Measurements from ENCODE around the gene SYT7. TPM values are rescaled to one million over a fixed set of nuclear protein-coding genes. Genes with fewer than 3 reads are reported as not detected.

SYT7 gene
- total RNA-seq, 1 donor from 2014 or later, result 3.4 TPM

DNA sequence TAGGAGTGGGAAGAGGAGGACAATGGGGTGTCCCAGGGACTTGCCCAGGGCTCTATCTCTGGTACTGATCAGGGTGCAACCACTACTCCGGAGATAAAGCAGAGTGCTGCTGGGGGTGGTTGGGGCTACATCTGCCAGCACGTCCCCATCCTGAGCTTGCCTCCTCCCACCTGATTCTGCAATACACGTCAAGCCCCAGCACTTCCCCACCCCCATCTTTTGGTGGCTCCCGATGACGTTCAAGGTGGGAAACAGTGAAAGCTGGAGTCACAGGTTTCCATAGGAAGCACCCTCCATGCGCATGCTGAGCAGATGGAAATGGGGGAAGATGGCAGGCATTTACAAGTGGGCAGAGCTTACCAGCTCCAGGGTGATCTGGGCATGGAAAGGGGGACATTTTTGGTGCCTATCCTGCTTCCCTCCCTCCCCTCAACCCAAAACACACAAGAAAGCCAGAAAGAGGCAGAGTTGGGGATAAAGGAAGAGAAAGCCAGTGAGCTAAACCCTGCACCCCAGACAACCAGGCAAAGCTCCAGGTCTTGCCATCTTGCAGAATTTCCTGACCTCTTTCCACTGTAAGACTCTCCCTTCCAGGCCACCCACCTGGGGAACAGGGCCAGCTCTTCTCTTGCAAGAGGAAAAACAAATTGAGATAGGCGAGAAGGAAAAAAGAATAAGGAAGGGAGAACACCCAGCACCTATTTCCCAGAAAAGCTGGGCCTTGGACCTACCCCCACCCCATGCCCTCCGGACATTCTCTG lies 15.8 kb downstream of the SYT7 start:
- Histone ChIP-seq H3K4me1 (no peaks in the 10 kb centered on the region), H3K27me3 (no peaks in the 10 kb centered on the region), H3K9me3 (no peaks in the 10 kb centered on the region), H3K36me3 (no peaks in the 10 kb centered on the region), H3K27ac (no peak overlapping the region), H3K4me3 (no peak overlapping the region)
- TF ChIP-seq POLR2AphosphoS5 (IDR thresholded peaks at IDR 0.05; ENCODE audit: insufficient read depth in 1 of 2, low read depth in 1 of 2), result no peak
- TF ChIP-seq POLR2A (IDR thresholded peaks at IDR 0.05), result no peak
- no peak for TF ChIP-seq CTCF (IDR thresholded peaks at IDR 0.05)
- DNase-seq (ENCODE audit: extremely low spot score in 2 of 2), result no peak
- intact Hi-C loops (cut with DNase I), result no loop called here

- no peak overlapping the region for H3K4me3 ChIP-seq
- no peak overlapping the region for H3K27ac ChIP-seq
- H3K9me3 ChIP-seq, result no peaks in the 10 kb centered on the region
- H3K36me3 ChIP-seq, result no peaks in the 10 kb centered on the region
- no peaks in the 10 kb centered on the region for H3K27me3 ChIP-seq
- TF ChIP-seq POLR2AphosphoS5 (IDR thresholded peaks at IDR 0.05; ENCODE audit: insufficient read depth in 1 of 2, low read depth in 1 of 2) (no peak), POLR2A (IDR thresholded peaks at IDR 0.05) (no peak), CTCF (IDR thresholded peaks at IDR 0.05) (no peak)
- no peak for DNase-seq (ENCODE audit: extremely low spot score in 2 of 2)
- H3K4me1 ChIP-seq, result peaks cover under 1% of the 10 kb centered on the region
- intact Hi-C loops (cut with DNase I), result no loop called here
These were observed 20.1 kb downstream of the SYT7 start for GRCh38 chr11:61560751-61561150.

- no peak for TF ChIP-seq CTCF (IDR thresholded peaks at IDR 0.05)
- TF ChIP-seq POLR2A (IDR thresholded peaks at IDR 0.05), result no peak
- TF ChIP-seq POLR2AphosphoS5 (IDR thresholded peaks at IDR 0.05; ENCODE audit: insufficient read depth in 1 of 2, low read depth in 1 of 2), result no peak
- intact Hi-C loops (cut with DNase I), result no loop called here
- peaks cover 9% of the 10 kb centered on the region for H3K4me1 ChIP-seq
- no peak overlapping the region for H3K4me3 ChIP-seq
- no peak overlapping the region for H3K27ac ChIP-seq
- no peaks in the 10 kb centered on the region for H3K36me3 ChIP-seq
- no peak for DNase-seq (ENCODE audit: extremely low spot score in 2 of 2)
- no peaks in the 10 kb centered on the region for H3K27me3 ChIP-seq
- H3K9me3 ChIP-seq, result no peaks in the 10 kb centered on the region
These were observed 24.3 kb downstream of the SYT7 start for GRCh38 chr11:61556621-61557020.

DNA sequence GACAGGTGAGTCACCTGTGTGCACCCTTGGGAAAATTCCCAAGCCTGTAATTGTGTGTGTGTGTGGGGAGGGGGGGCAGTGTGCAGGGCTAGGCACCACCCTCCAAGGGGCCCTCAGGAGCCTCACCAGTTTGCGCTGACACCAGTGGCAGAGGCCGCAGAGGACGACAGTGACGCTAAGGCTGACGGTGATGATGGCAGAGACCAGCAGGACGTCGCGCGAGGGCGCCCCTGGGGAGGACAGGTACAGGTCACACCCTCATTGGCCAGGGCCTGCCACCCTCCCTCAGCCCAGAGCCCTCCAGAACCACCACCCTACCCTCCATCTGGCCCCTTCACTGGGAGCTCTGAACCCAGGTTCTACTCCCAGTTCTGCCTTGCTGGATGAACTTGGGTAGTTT lies 24.9 kb downstream of the SYT7 start:
- peaks cover 9% of the 10 kb centered on the region for H3K4me1 ChIP-seq
- no peak for TF ChIP-seq POLR2A (IDR thresholded peaks at IDR 0.05)
- no peak for TF ChIP-seq POLR2AphosphoS5 (IDR thresholded peaks at IDR 0.05; ENCODE audit: insufficient read depth in 1 of 2, low read depth in 1 of 2)
- TF ChIP-seq CTCF (IDR thresholded peaks at IDR 0.05), result no peak
- H3K9me3 ChIP-seq, result no peaks in the 10 kb centered on the region
- intact Hi-C loops (cut with DNase I), result no loop called here
- H3K4me3 ChIP-seq, result no peak overlapping the region
- DNase-seq (ENCODE audit: extremely low spot score in 2 of 2), result no peak
- no peak overlapping the region for H3K27ac ChIP-seq
- no peaks in the 10 kb centered on the region for H3K27me3 ChIP-seq
- no peaks in the 10 kb centered on the region for H3K36me3 ChIP-seq
